ENCODE data around the gene CLCA4.
"Not testable (repeated sequence)": the region's sequence is repeated elsewhere in the genome, so short reads cannot be mapped to it uniquely, and the experiment has no call there.

The CLCA4 gene

DNA sequence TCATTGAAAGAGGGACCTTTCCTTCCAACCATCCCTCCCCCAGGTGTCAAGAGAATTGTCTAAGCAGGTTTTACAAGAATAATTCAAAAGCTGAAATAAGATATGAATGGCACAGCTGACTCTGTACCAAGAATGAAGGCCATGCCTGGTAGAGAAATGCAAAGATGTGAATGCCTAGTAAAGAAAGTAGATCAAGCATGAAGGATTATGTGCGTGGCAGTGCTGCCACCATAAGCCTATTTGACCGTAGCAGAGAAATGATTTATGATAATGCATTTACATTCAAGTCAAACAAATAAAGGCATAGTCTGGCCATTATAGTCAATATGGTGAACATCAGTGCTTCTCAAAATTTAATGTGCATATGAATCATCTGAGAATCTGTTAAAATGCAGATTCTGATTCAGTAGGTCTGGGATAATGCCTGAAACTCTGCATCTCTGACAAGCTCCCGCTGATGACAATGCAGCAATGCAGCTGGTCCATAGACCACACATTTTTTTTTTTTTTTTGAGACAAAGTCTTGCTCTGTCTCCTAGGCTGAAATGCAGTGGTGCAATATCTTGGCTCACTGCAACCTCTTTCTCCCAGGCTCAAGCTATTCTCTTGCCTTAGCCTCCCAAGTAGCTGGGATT lies 16.6 kb upstream of the CLCA4 start:
- no peak for DNase-seq

DNA sequence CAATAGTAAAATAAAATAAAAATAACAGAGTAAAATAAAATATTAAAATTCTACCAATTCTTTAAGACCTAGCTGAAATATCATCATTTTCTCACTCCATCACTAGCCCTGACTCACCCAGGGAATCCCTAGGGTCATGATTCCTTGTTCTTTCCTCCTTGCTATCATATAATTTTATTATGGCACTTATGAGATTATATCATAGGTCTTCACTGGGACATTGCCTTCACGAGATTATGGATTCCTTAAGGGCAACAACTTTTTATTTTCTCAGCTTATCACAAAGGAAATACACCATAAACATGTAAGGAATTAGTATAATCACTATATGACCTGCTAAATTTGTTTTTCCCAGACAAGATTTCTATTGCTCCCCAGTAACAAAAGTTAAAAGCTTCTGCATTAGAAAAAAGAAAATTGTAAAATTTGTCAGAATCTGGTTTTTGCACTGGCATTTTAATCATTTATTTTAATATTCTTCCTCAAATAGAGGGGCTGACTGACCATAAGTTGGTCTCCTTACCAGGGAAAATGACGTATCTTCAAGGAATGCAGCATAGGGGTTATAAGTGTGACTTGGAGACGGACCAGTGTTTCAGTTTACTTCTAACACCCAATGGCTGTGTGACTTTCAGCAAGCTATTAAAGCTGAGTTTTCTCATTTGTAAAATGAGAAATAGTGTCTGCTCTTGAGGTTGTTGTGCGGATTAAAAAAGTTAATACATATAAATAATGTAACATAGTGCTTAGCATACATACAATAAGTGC lies 8.8 kb upstream of the CLCA4 start:
- DNase-seq: no peak

DNA sequence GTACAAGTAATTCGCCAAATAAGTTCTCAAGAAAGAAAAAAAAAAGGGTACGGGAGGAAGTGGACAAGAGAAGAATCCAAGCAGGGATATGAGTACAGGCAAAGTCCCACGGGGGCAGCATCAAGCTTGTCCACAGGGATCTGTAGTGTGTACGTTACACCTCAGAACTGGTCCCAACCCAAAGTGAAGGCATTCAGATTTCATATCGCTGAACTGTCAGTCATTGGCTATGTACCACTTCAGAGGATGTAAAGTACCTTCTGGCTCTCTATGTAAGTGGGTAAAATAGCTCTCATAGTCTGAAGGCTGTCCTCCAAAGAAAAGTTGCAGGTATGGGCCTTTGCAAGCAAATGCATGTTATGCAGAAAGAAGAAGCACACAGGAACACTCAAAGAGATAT lies 8.1 kb upstream of the CLCA4 start:
- no peak for DNase-seq

GRCh38 chr1:86541859-86542258 lies 5.0 kb upstream of the CLCA4 start:
- DNase-seq: peak; percentile 19

DNA sequence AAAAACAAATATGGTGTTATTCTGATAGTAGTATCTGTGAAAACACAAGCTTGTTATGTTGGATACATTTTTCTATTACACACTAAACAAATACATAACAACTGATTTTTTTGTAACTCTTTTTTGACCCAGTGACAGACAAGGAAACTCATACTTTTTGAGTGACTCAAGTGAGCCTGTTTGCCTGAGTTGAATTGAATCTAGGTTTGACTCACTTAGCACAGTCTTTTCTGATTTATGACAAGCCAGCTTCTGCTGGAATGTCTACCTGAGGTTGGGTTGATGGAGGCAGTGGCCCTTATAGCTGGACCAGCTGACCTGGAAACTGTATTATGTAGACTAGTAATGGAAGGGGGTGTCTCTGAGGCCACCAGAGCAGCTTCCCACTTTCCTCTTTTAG lies 4.2 kb upstream of the CLCA4 start:
- DNase-seq: peak; percentile 40

DNA sequence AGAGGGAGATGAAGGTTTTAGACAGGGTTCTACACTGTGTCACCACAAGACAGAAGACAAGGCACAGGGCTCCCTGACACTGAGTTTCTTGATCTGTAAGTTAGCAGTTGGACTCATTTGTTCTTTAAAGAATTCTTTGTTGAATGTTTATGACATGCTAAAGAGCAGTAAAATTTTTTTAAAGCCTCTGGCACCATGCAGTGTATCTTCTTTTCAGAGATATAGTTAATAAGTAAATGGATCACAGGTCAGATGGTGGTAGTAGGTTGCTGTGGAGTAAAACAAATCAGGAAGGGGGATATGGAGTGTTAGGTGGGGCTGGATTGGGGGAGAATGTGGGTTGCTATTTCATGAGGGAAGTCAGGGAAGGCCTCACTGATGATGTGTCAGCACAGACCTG lies 2.0 kb downstream of the CLCA4 start:
- DNase-seq: no peak

DNA sequence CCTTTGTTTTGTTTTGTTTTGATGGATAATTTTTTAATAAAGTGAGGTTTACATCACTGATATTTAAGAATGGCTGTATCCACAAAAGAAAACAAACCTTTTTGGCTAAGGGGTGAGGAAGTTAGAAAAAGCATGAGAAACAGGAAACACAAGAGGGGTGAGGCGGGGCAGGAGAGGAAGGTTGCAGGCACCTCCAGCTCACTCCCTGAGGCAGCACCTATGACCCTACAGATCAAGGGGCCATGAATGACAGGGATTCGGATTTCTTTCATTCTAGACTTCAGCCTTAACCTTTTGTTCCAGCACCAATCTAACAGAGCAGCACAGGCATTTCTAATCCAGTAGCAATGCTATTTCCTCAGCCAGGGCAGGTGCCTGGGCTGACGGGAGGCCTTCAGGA lies 4.4 kb downstream of the CLCA4 start:
- no peak for DNase-seq

GRCh38 chr1:86552376-86552775 lies 5.5 kb downstream of the CLCA4 start:
- no peak for DNase-seq

- DNase-seq: no peak
Observed at GRCh38 chr1:86557739-86558138, 10.9 kb downstream of the CLCA4 start.

GRCh38 chr1:86563849-86564248 lies 17.0 kb downstream of the CLCA4 start:
- DNase-seq: no peak

DNA sequence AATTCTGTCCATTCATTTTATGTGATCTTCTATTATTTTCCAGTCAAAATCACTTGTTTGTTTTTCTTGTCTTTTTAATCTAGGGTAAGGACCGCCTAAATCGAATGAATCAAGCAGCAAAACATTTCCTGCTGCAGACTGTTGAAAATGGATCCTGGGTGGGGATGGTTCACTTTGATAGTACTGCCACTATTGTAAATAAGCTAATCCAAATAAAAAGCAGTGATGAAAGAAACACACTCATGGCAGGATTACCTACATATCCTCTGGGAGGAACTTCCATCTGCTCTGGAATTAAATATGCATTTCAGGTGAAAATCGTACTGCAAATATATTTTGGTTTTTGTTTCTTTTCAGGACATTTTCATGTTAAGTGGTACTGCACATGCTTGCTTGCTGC lies 20.5 kb downstream of the CLCA4 start:
- no peak for DNase-seq

GRCh38 chr1:86567878-86568277 lies 21.0 kb downstream of the CLCA4 start:
- no peak for DNase-seq

GRCh38 chr1:86573763-86574484 lies 27.0 kb downstream of the CLCA4 start:
- peak; percentile 10 for DNase-seq

GRCh38 chr1:86581231-86581630 lies 34.4 kb downstream of the CLCA4 start:
- DNase-seq: no peak

DNA sequence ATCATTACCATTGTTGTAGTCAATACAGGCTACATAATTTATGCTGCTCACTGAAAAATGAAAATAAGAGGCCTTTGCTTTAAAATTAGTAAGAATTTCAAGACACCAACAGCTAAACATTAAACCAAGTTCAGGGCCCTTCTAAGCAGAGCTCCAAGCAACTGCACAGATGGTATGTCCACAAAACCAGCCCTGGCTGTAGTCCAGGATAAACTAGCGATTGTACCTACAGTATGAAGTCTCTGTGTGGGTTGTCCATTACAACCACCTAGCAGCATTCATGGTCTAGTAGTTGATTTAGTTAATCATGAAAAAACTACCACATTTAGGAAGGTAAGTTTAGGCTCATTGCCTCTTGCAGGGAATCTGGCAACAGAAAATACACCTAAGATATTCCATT lies 35.3 kb downstream of the CLCA4 start:
- DNase-seq: no peak

DNA sequence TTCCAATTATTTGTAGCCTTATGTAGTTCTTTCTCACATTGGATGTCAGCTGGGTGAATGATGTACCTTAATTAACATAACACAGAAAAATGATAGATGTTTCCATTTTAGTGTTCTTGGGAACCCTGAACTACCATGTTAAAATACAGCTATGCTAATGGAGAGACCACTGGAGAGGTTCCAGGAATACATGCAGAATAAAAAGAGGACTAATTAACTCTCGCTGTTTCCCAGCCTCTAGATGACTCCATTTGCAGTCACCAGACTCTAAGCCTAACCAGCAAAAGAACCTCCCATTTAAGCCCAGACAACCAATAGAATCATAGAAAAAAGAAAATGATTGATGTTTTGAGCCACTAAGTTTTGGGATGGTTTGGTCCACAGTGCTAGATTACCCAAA lies 36.2 kb downstream of the CLCA4 start:
- no peak for DNase-seq

DNA sequence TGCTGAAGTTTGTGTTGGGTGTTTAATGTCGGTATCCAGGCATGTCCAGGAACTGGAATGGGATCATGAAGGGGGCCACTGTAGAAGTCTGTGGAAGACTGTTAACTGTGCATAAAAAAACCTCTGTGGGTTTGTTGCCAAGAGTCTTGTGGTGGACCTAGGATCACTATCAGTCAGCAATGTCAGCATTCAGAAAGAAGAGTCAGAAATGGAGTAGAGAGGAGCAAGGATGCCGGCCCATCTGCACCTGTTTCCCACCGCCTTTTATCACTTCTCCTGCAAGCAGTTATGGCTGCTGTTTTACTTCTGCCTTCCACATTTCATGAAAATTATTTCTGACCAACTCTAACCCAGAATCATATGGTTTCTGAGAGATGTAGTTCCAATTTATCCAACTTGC lies 36.7 kb downstream of the CLCA4 start:
- DNase-seq: no peak

GRCh38 chr1:86594284-86594770 lies 47.4 kb downstream of the CLCA4 start:
- DNase-seq: no peak

GRCh38 chr1:86596224-86596623 lies 49.3 kb downstream of the CLCA4 start:
- no peak for DNase-seq

- no peak for DNase-seq
Observed at GRCh38 chr1:86596741-86597290, 49.9 kb downstream of the CLCA4 start.

DNA sequence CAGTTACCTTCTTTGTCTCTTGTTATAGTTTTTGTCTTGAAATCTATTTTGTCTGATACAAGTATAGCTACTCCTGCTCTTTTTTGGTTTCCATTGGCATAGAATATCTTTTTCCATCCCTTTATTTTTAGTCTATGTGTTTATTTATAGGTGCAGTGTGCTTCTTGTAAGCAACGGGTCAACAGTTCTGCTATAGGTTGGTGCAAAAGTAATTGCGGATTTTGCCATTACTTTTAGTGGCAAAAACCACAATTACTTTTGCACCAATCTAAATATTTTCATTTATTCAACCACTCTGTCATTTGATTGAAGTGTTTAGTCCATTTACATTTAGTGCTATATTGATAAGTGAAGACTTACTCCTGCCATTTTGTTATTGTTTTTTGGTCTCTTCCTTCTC lies 59.2 kb downstream of the CLCA4 start:
- DNase-seq: not testable (repeated sequence)

DNA sequence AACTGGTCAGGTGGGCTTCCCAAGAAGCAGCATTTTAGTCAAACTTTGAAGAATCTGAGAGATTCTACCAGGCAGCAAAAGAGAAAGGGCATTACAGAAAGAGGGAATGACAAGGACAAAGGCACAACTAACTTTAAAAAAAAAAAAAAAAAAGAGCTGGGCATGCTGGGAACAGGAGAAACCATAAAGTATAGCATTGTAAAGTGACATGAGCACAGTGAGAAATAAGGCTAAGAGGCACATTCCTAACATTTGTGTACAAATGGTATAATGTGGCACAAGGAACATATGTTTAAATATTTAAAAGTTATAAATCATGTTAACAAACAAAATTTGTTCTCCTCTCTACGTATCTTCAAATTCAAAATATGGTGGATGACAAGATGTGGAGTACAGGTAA lies 69.6 kb downstream of the CLCA4 start:
- DNase-seq: no peak

DNA sequence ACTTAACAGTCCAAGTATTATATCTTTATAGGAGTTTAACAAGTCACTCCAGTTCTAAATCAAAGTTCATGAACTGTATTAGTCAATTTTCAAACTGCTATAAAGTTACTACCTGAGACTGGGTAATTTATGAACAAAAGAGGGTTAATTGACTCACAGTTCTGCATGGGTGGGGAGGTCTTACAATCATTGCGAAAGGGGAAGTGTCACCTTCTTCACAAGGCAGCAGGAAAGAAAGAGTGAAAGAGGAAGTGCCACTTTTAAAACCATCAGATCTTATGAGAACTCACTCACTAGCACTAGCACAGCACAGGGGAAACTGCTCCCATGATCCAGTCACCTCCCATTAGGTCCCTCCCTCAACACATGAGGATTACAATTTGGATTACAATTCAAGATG lies 70.0 kb downstream of the CLCA4 start:
- DNase-seq: no peak

GRCh38 chr1:86618358-86618757 lies 71.5 kb downstream of the CLCA4 start:
- DNase-seq: no peak

Measured in fibroblast of skin of right biceps (primary cell).